GM23248 (cell line): ENCODE measurements around the gene NSD1. TPM values are rescaled to one million over a fixed set of nuclear protein-coding genes. Genes with fewer than 3 reads are reported as not detected.
"Not testable (repeated sequence)": the region's sequence is repeated elsewhere in the genome, so short reads cannot be mapped to it uniquely, and the experiment has no call there.

Experiments used
- DNase-seq: peaks from one replicate; pipeline ENCODE4 v3.0.0-alpha.2; 2015
- H2AFZ ChIP-seq: fragments of 200-600 bp; sonication (generic); 2 replicates; pipeline ENCODE4 v1.6.1; 2016; ENCODE audit warnings: antibody characterized with exemption
- H3F3A ChIP-seq: fragments of 200-600 bp; sonication (generic); 2 replicates; pipeline ENCODE4 v1.6.1; 2016; ENCODE audit warnings: mild to moderate bottlenecking, antibody characterized with exemption, mixed run types; ENCODE audit not compliant: insufficient read depth
- H3K27ac ChIP-seq: fragments of 200-600 bp; sonication (generic); 2 replicates; pipeline ENCODE4 v1.5.1; 2016; ENCODE audit warnings: mild to moderate bottlenecking
- H3K27me3 ChIP-seq: fragments of 200-600 bp; sonication (generic); replicated peaks from 2 replicates; pipeline ENCODE4 v1.6.1; 2016; ENCODE audit warnings: mild to moderate bottlenecking; ENCODE audit not compliant: insufficient read depth
- H3K36me3 ChIP-seq: fragments of 200-600 bp; sonication (generic); 2 replicates; pipeline ENCODE4 v1.6.1; 2016; ENCODE audit warnings: low read depth, mild to moderate bottlenecking
- H3K4me1 ChIP-seq: fragments of 200-600 bp; sonication (generic); 2 replicates; pipeline ENCODE4 v1.6.1; 2016; ENCODE audit warnings: mild to moderate bottlenecking; ENCODE audit not compliant: insufficient read depth
- H3K4me2 ChIP-seq: fragments of 200-600 bp; sonication (generic); one replicate; pipeline ENCODE4 v1.6.1; 2016; ENCODE audit warnings: mild to moderate bottlenecking; ENCODE audit not compliant: unreplicated experiment
- H3K4me3 ChIP-seq: fragments of 200-600 bp; sonication (generic); 2 replicates; pipeline ENCODE4 v1.5.1; 2016; ENCODE audit warnings: mild to moderate bottlenecking
- H3K79me2 ChIP-seq: fragments of 200-600 bp; sonication (generic); 2 replicates; pipeline ENCODE4 v1.6.1; 2016; ENCODE audit warnings: mild to moderate bottlenecking; ENCODE audit not compliant: insufficient read depth
- H3K9ac ChIP-seq: fragments of 200-600 bp; sonication (generic); 2 replicates; pipeline ENCODE4 v1.6.1; 2016; ENCODE audit warnings: mild to moderate bottlenecking
- H3K9me2 ChIP-seq: fragments of 200-600 bp; sonication (generic); 2 replicates; pipeline ENCODE4 v1.6.1; 2016; ENCODE audit warnings: mixed run types, mild to moderate bottlenecking, moderate library complexity; ENCODE audit not compliant: insufficient read depth
- H3K9me3 ChIP-seq: fragments of 200-600 bp; sonication (generic); one replicate; pipeline ENCODE4 v1.6.1; 2017; ENCODE audit warnings: low read depth
- H4K20me1 ChIP-seq: fragments of 200-600 bp; sonication (generic); 2 replicates; pipeline ENCODE4 v1.6.0; 2016; ENCODE audit not compliant: insufficient read depth
- EZH2 ChIP-seq: fragments of 200-600 bp; sonication (generic); IDR thresholded peaks from 2 replicates; pipeline ENCODE4 v1.6.1; 2018; ENCODE audit warnings: antibody characterized with exemption, mild to moderate bottlenecking; ENCODE audit not compliant: insufficient read depth, poor library complexity, severe bottlenecking
- EZH2phosphoT487 ChIP-seq: fragments of 200-600 bp; sonication (generic); IDR thresholded peaks from 2 replicates; pipeline ENCODE4 v1.6.1; 2018; ENCODE audit warnings: antibody characterized with exemption, moderate library complexity, mild to moderate bottlenecking, low read depth; ENCODE audit not compliant: insufficient read depth
- WGBS, 2 experiments: methylation state at CpG; one replicate each; pipeline ENCODE4 v1.1.6; 2015 to 2017; ENCODE audit warnings: low lambda C conversion rate in 2 of 2, low coverage in 1 of 2; ENCODE audit errors: missing lambda C conversion rate in 2 of 2; 5-methylcytosine and 5-hydroxymethylcytosine counted together
- in situ Hi-C: fragments of 300-500 bp; cut with MboI; formaldehyde crosslinking; loops from 2 replicates; pipeline ENCODE4 v1.15.0; 2020
- polyA plus RNA-seq: library from polyadenylated mRNA; unstranded; fragments of >200 nt; fragmentation: Nextera tagmentation; extraction: Ambion mirVana; gene quantifications from 2 replicates; pipeline ENCODE4 v1.2.1, GENCODE V29; 2016
- total RNA-seq: library from RNA; depleted of rRNA; stranded (reverse); fragments of >200 nt; shearing (Covaris generic); gene quantifications from 2 replicates; pipeline ENCODE4 v1.2.3, GENCODE V29; 2014

Gene NSD1
- total and polyA plus RNA-seq, 2 experiments from 2014 or later, result 25.9 to 31.9 TPM

GRCh38 chr5:177175336-177175735 lies 41.8 kb downstream of the NSD1 start:
- Histone ChIP-seq H3K4me1 (no peaks in the 10 kb centered on the region), H3K27ac (no peak overlapping the region), H3F3A (0 out of 2 replicates have a peak, but pooled peaks cover 4% of the 10 kb centered on the region), H3K79me2 (peaks cover 100% of the 10 kb centered on the region), H3K4me3 (no peak overlapping the region), H3K9me3 (no peaks in the 10 kb centered on the region), H3K36me3 (no peaks in the 10 kb centered on the region; the same call in 1 of the 2 replicates), H4K20me1 (peaks cover 4% of the 10 kb centered on the region; the same call in 1 of the 2 replicates), H3K4me2 (no peak overlapping the region), H3K9ac (no peak overlapping the region), H2AFZ (no peak overlapping the region), H3K27me3 (no peaks in the 10 kb centered on the region), H3K9me2 (no peaks in the 10 kb centered on the region)
- no peak for TF ChIP-seq EZH2
- no peak for TF ChIP-seq EZH2phosphoT487
- 88 to 89% methylated on average over 4 of the region's 4 CpGs for WGBS, 2 experiments
- in situ Hi-C loops, result no loop called here
- no peak for DNase-seq

- peaks cover 100% of the 10 kb centered on the region for H3K79me2 ChIP-seq
- in situ Hi-C loops, result no loop called here
These were observed 42.7 kb downstream of the NSD1 start for GRCh38 chr5:177176175-177176711.

GRCh38 chr5:177177847-177178437 lies 44.4 kb downstream of the NSD1 start:
- 96% methylated on average over 9 of the region's 9 CpGs for WGBS, 2 experiments
- H3K9ac ChIP-seq, H2AFZ ChIP-seq, in situ Hi-C loops, H3K27ac ChIP-seq, H3K9me3 ChIP-seq, H4K20me1 ChIP-seq, DNase-seq, H3K36me3 ChIP-seq, H3K9me2 ChIP-seq, H3K27me3 ChIP-seq, H3K4me2 ChIP-seq, H3K4me1 ChIP-seq, H3F3A ChIP-seq, H3K4me3 ChIP-seq: not testable (repeated sequence)
- peaks cover 100% of the 10 kb centered on the region for H3K79me2 ChIP-seq

More at GRCh38 chr5:177176175-177176711, 42.7 kb downstream of the NSD1 start:
- Histone ChIP-seq H4K20me1 (peaks cover 4% of the 10 kb centered on the region; the same call in 1 of the 2 replicates), H3K27me3 (no peaks in the 10 kb centered on the region), H3K4me1 (no peaks in the 10 kb centered on the region), H3K9me2 (no peaks in the 10 kb centered on the region), H3K4me2 (no peak overlapping the region), H3K4me3 (no peak overlapping the region), H3F3A (0 out of 2 replicates have a peak, but pooled peaks cover 4% of the 10 kb centered on the region), H3K36me3 (no peaks in the 10 kb centered on the region; the same call in 1 of the 2 replicates), H2AFZ (no peak overlapping the region), H3K9ac (peak overlapping the region; percentile 21; the same call in 1 of the 2 replicates), H3K27ac (no peak overlapping the region), H3K9me3 (no peaks in the 10 kb centered on the region)
- TF ChIP-seq EZH2phosphoT487, result no peak
- no peak for TF ChIP-seq EZH2
- peak; percentile 22 for DNase-seq
- 73 to 75% methylated on average over 8 of the region's 8 CpGs for WGBS, 2 experiments

- Histone ChIP-seq H3F3A (peaks cover 3% of the 10 kb centered on the region; the same call in 1 of the 2 replicates), H4K20me1 (peaks cover 4% of the 10 kb centered on the region; the same call in 1 of the 2 replicates), H3K79me2 (peaks cover 100% of the 10 kb centered on the region), H3K9me2 (no peaks in the 10 kb centered on the region), H3K9me3 (no peaks in the 10 kb centered on the region), H2AFZ (no peak overlapping the region), H3K9ac (no peak overlapping the region), H3K4me2 (no peak overlapping the region), H3K4me3 (no peak overlapping the region), H3K27ac (no peak overlapping the region), H3K36me3 (no peaks in the 10 kb centered on the region; the same call in 1 of the 2 replicates), H3K27me3 (no peaks in the 10 kb centered on the region), H3K4me1 (no peaks in the 10 kb centered on the region)
- in situ Hi-C loops, result no loop called here
- no peak for TF ChIP-seq EZH2
- 85 to 88% methylated on average over 3 of the region's 3 CpGs for WGBS, 2 experiments
- no peak for DNase-seq
These were observed 45.2 kb downstream of the NSD1 start for GRCh38 chr5:177178733-177179304.
